Measurements from ENCODE around the gene CYP24A1.

DNA sequence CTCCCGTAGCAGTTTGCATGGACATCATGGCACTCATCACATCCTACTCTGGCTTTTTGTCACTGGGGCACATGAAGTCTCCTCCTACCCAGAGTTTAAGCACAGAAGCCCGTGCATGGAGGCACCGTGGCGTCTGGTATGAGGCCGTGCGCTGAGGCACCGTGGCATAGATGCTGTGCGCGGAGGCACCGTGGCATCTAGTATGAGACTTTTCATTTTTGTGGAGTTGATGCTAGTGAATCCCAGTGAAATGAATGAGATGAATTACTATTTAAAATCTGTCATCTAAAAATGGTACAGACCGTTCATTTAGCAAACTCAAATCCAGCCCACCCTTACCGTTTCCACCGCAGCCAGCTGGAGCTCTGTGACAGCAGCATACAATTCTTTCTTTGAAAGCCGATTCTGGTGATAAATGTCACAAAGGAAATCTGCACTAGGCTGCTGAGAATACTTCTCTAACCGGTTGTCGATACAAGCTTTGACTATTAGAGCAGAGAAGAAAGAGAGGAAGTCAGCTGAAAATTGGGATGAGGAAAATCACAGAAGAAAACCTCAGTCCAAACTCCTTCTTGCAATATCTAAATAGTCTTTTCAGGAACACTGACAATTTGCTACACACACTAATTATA, 11.3 kb downstream of the CYP24A1 start:
- TF ChIP-seq, protein P1, sequence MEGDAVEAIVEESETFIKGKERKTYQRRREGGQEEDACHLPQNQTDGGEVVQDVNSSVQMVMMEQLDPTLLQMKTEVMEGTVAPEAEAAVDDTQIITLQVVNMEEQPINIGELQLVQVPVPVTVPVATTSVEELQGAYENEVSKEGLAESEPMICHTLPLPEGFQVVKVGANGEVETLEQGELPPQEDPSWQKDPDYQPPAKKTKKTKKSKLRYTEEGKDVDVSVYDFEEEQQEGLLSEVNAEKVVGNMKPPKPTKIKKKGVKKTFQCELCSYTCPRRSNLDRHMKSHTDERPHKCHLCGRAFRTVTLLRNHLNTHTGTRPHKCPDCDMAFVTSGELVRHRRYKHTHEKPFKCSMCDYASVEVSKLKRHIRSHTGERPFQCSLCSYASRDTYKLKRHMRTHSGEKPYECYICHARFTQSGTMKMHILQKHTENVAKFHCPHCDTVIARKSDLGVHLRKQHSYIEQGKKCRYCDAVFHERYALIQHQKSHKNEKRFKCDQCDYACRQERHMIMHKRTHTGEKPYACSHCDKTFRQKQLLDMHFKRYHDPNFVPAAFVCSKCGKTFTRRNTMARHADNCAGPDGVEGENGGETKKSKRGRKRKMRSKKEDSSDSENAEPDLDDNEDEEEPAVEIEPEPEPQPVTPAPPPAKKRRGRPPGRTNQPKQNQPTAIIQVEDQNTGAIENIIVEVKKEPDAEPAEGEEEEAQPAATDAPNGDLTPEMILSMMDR (IDR thresholded peaks at IDR 0.05): no peak
- no peak for TF ChIP-seq EZH2phosphoT487 (IDR thresholded peaks at IDR 0.05)
- TF ChIP-seq EZH2 (IDR thresholded peaks at IDR 0.05): no peak

All from neural progenitor cell (in vitro differentiated cells).